ENCODE results near the gene OTOA.

GRCh38 chr16:21642861-21643260 is 20.9 kb upstream of the OTOA start:
- TF ChIP-seq CTCF (IDR thresholded peaks at IDR 0.05), result no peak
- no peak for TF ChIP-seq POLR2A (IDR thresholded peaks at IDR 0.05)
